Gastrocnemius medialis (tissue), 4 donors: ENCODE results near the gene TDRKH.

Experiments used
- POLR2A ChIP-seq, 2 donors: fragments of 450-650 bp; IDR thresholded peaks; one replicate each; pipeline ENCODE4 v1.6.1; 2017; ENCODE audit warnings: antibody characterized with exemption in 2 of 2, mild to moderate bottlenecking in 2 of 2, moderate library complexity in 2 of 2
- TF ChIP-seq, protein P1 (sequence below), 5 experiments: fragments of 450-650 bp in 3 of 5; fragments of 200-600 bp in 2 of 5; sonication (generic) in 2 of 5; IDR thresholded peaks in 4 of 5; conservative IDR thresholded peaks in 1 of 5; 1 replicate in 4 of 5; 2 replicates in 1 of 5; pipeline ENCODE4 v1.5.1; 2016 to 2019; ENCODE audit warnings: antibody characterized with exemption in 5 of 5, mild to moderate bottlenecking in 3 of 5, moderate library complexity in 3 of 5

DNA sequence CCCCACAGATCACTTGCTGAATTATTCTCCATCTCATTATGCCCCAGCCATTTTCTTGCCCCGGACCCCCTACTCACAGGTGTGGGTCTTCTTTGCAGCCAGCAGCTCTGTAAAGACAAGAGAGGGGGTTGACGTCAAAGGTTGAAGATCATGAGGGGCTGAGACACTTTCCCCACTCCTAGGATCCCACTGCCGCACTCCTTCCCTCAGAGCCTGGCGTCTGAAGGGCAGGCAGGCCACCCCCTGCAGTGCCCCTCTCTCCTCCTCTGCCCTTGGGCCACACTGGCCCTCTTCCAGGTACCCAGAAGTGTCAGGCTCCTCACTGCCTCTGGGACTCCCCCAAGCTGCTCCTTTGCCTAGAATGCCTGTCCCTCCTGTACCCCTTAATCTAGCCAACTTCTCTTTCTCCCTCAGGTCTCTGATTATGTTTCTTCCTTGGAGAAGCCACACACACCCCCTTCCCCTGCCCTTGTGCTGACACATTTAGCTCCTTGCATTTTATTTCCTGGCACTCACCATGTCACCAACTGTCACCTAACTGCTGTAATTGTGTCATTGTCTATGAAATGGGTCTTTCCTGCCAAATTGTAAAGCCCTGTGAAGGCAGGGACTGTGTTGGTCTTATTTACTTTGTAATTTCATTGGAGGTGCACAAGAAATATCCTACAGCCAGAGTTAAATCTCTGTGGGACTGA, 39.2 kb upstream of the TDRKH start:
- TF ChIP-seq POLR2A (IDR thresholded peaks at IDR 0.05): no peak
- TF ChIP-seq, protein P1, sequence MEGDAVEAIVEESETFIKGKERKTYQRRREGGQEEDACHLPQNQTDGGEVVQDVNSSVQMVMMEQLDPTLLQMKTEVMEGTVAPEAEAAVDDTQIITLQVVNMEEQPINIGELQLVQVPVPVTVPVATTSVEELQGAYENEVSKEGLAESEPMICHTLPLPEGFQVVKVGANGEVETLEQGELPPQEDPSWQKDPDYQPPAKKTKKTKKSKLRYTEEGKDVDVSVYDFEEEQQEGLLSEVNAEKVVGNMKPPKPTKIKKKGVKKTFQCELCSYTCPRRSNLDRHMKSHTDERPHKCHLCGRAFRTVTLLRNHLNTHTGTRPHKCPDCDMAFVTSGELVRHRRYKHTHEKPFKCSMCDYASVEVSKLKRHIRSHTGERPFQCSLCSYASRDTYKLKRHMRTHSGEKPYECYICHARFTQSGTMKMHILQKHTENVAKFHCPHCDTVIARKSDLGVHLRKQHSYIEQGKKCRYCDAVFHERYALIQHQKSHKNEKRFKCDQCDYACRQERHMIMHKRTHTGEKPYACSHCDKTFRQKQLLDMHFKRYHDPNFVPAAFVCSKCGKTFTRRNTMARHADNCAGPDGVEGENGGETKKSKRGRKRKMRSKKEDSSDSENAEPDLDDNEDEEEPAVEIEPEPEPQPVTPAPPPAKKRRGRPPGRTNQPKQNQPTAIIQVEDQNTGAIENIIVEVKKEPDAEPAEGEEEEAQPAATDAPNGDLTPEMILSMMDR (IDR thresholded peaks at IDR 0.05 in 4 of 5, conservative IDR thresholded peaks at IDR 0.05 in 1 of 5): no peak
